T-helper 17 cell (primary cell): ENCODE measurements around the gene SART3. TPM values are rescaled to one million over a fixed set of nuclear protein-coding genes. Genes with fewer than 3 reads are reported as not detected.
A peak's percentile ranks its signal among the peaks of the same experiment; 100 is the strongest.

Source experiments
- ATAC-seq: fragments of 150-1000 bp; cut with Tn5 transposase; 2 replicates; pipeline ENCODE4 v1.10.0; 2021; ENCODE audit warnings: mild to moderate bottlenecking, moderate library complexity
- DNase-seq, 3 donors: peaks; one replicate each; pipeline versions ENCODE4 v3.0.0 to v3.0.0-alpha.2; 2020 to 2021
- H3K9me3 ChIP-seq: one replicate; pipeline ENCODE4 v1.7.0; 2013; ENCODE audit warnings: low read length, mild to moderate bottlenecking; ENCODE audit not compliant: control insufficient read depth, poor library complexity, severe bottlenecking
- H3K27ac Mint-ChIP-seq: one replicate; pipeline ENCODE4 v1.8.0; 2022; ENCODE audit warnings: mild to moderate bottlenecking, moderate library complexity, mixed read lengths
- H3K27me3 Mint-ChIP-seq: one replicate; pipeline ENCODE4 v1.8.0; 2022; ENCODE audit warnings: mixed read lengths
- H3K36me3 Mint-ChIP-seq: one replicate; pipeline ENCODE4 v1.8.0; 2022; ENCODE audit warnings: low read depth, mixed read lengths
- H3K4me1 Mint-ChIP-seq: one replicate; pipeline ENCODE4 v1.8.0; 2022; ENCODE audit warnings: mild to moderate bottlenecking, mixed read lengths
- H3K4me3 Mint-ChIP-seq: one replicate; pipeline ENCODE4 v1.8.0; 2022; ENCODE audit warnings: mild to moderate bottlenecking, moderate library complexity, mixed read lengths
- total RNA-seq, 4 donors: library from RNA in 2 of 4; stranded (reverse) in 2 of 4; gene quantifications; one replicate each; pipeline ENCODE4 v1.2.3 and lab custom pipeline; 2022 to 2026

The SART3 gene
- total RNA-seq, 2 donors from 2014 or later, result 85.3 to 107 TPM

DNA sequence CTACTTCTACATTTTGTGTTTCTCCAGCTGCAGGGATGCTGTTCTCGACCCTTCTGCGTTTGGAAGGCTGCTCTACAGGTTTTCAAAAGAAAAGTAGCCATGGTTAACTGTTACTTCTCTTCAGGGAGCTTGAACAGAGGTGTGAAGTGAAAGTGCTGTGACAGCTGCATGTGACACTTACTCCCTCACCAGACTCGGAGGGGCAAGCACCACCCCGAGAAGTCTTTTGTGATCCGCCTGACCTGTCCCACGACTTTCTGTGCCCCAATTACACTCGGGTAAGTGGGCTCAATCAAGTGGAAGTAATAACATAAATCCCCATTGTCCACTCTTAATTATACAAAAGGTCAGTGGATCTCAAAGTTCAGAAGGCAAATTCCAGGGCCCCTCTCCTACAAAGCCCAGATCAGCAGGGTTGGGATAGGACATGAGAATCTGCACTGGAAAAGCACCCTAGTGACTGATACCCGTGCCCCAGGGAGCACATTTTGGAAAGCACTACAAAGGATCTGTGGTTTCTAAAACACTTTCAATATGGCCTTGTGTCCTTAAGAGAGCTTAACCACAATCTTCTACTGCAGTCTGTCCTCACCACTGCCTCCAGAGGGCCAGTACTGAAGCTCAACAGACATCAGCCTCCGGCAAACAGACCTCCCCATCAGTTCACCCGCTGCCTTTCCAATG lies 34.3 kb downstream of the SART3 start:
- peaks cover 11% of the 10 kb centered on the region for H3K4me1 Mint-ChIP-seq
- H3K27ac Mint-ChIP-seq, result peak overlapping the region; percentile 16
- H3K36me3 Mint-ChIP-seq, result peaks cover 5% of the 10 kb centered on the region
- ATAC-seq (no peak), DNase-seq (no peak)
- no peak overlapping the region for H3K4me3 Mint-ChIP-seq
- no peaks in the 10 kb centered on the region for H3K27me3 Mint-ChIP-seq
- H3K9me3 ChIP-seq, result no peaks in the 10 kb centered on the region

DNA sequence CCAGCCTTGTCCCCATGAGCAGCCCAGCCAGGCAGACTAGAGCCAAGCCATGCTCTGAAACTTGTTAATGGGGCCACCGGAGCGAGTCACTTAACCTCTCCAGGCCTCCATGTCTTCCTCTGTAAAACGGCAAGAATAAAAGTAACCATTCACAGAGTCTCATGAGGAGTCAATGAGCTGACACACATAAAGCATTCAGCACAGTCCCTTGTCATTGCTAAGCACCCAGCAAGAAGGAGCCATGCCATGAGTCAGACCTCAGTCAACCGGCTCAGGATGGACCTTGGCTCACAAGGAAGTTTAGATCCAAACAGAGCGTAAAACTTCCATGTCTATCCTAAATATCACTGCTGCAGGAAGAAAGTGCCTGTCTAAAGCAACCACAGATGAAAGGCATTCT lies 35.3 kb downstream of the SART3 start:
- H3K4me3 Mint-ChIP-seq, result no peak overlapping the region
- ATAC-seq (no peak), DNase-seq (no peak)
- H3K9me3 ChIP-seq, result no peaks in the 10 kb centered on the region
- no peak overlapping the region for H3K27ac Mint-ChIP-seq
- no peaks in the 10 kb centered on the region for H3K27me3 Mint-ChIP-seq
- peaks cover 5% of the 10 kb centered on the region for H3K36me3 Mint-ChIP-seq
- H3K4me1 Mint-ChIP-seq, result peaks cover 9% of the 10 kb centered on the region

DNA sequence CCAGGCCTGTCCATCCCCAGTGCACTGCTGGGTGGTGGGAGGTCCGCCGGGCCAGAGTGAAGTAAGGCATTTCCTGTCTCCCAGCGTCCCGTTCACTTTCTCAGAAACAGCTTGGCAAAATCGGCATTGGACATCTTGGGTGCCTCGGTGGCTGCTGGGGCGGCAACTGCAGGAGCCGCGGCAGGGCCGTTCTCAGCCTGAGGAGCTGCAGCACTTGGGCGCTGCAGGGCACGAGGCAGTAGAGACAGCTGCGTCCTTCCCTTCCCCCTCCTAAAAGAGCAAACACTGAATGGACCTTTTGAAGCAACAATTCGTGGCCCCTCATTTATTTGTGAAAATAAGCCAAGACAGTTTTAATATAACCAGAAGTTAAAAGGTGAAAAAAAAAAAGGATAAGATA lies 37.6 kb downstream of the SART3 start:
- H3K4me1 Mint-ChIP-seq, result peaks cover 9% of the 10 kb centered on the region
- peaks cover 3% of the 10 kb centered on the region for H3K36me3 Mint-ChIP-seq
- H3K27ac Mint-ChIP-seq, result no peak overlapping the region
- no peak overlapping the region for H3K4me3 Mint-ChIP-seq
- H3K27me3 Mint-ChIP-seq, result no peaks in the 10 kb centered on the region
- ATAC-seq, result no peak
- DNase-seq, result no peak
- no peaks in the 10 kb centered on the region for H3K9me3 ChIP-seq

DNA sequence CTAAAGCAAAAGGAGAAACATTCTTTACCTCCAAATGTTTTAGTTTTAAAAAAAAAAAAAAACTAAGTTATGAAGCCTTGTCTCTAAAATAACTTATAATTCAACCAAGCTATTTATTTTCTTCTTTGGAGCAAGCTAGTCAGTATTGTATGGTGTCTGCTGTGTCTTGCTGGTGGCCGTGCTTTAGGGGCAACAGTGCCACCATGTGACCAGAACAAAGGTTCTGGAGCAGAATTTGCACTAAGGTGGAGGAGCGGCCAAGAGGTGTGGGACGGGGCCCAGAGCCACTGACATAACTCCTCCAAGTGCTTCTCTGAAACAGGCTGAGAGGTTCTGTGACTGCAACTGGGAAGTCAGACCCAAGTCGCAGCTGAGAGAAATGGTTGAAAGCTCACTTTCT lies 41.4 kb downstream of the SART3 start:
- DNase-seq, result no peak
- H3K27ac Mint-ChIP-seq, result peak overlapping the region; percentile 11
- H3K4me3 Mint-ChIP-seq, result no peak overlapping the region
- peaks cover 2% of the 10 kb centered on the region for H3K36me3 Mint-ChIP-seq
- H3K4me1 Mint-ChIP-seq, result peaks cover 21% of the 10 kb centered on the region
- H3K9me3 ChIP-seq, result no peaks in the 10 kb centered on the region
- no peak for ATAC-seq
- H3K27me3 Mint-ChIP-seq, result no peaks in the 10 kb centered on the region

DNA sequence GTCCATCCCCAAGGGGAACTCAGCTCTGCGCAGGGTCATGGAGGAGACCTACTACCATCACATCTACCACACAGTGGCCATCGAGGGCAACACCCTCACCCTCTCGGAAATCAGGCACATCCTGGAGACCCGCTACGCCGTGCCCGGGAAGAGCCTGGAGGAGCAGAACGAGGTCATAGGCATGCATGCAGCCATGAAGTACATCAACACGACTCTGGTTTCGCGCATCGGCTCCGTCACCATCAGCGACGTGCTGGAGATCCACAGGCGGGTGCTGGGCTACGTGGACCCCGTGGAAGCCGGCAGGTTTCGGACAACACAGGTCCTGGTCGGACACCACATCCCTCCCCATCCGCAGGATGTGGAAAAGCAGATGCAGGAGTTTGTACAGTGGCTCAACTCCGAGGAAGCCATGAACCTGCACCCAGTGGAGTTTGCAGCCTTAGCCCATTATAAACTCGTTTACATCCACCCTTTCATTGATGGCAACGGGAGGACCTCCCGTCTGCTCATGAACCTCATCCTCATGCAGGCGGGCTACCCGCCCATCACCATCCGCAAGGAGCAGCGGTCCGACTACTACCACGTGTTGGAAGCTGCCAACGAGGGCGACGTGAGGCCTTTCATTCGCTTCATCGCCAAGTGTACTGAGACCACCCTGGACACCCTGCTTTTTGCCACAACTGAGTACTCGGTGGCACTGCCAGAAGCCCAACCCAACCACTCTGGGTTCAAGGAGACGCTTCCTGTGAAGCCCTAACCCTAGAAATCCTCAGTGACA lies 42.1 kb downstream of the SART3 start:
- no peak overlapping the region for H3K4me3 Mint-ChIP-seq
- DNase-seq (no peak), ATAC-seq (no peak)
- no peak overlapping the region for H3K27ac Mint-ChIP-seq
- H3K9me3 ChIP-seq, result no peaks in the 10 kb centered on the region
- peaks cover 2% of the 10 kb centered on the region for H3K36me3 Mint-ChIP-seq
- H3K27me3 Mint-ChIP-seq, result no peaks in the 10 kb centered on the region
- H3K4me1 Mint-ChIP-seq, result peaks cover 21% of the 10 kb centered on the region

DNA sequence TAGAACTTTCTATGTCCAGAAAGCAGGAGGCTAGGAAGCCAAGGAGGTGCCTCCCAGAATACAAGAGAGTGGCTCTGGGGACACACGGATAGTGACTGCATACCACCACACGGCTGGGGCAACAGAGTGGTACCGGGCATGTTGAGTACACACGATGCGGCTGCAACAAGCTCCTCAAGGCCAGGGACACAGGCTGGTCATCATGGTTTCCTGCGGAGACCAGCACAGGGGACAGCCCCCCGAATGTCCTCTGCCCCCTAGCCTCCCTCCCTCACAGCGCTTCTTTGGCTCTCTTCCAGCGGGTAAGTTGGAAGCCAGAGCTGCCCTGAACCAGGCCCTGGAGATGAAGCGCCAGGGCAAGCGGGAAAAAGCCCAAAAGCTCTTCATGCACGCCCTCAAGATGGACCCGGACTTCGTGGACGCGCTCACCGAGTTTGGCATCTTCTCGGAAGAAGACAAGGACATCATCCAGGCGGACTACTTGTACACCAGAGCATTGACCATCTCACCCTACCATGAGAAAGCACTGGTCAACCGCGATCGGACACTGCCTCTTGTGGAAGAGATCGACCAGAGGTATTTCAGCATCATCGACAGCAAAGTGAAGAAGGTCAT lies 42.8 kb downstream of the SART3 start:
- Mint-ChIP-seq H3K27me3 (no peaks in the 10 kb centered on the region), H3K36me3 (peaks cover 2% of the 10 kb centered on the region), H3K27ac (no peak overlapping the region), H3K4me1 (peaks cover 21% of the 10 kb centered on the region), H3K4me3 (no peak overlapping the region)
- H3K9me3 ChIP-seq, result no peaks in the 10 kb centered on the region
- ATAC-seq, result no peak
- DNase-seq, result no peak

DNA sequence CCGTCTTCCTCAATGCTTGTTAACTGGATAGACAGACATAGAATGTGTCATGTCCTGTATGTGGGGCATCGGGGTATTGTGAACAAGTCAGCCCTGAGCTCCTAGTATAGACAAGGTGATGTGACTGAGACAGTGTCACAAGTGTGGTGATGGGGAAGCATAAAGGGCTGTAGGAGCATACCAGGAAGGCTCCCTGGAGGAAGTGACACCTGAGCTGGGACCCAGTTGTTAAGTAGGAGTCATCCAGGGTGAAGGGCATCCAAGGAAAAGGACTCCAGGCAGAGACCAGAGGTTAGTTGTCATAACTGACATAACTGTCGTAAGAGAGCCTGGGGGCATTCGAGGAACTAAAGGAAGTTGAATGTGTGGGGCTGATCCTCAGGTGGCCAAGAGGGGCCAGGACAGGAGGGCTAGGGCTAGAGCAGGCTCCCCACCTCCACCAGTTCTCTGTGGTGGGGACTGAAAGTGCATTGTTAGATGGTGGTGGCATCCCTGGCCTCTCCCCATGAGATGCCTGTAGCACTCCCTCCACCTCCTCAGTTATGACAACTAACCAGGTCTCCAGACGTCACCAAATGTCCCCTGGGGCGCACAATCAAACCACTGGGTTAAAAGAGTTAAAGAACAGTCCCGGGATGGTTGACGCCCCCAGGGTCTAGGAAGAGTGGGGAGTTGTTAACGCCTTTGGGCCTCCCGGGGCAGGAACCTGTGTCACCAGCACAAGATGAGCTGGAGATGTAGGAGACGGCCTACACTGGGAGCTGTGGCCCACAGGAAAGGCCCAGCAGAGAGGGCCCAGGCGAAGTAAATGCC lies 43.5 kb downstream of the SART3 start:
- H3K9me3 ChIP-seq, result no peaks in the 10 kb centered on the region
- H3K4me1 Mint-ChIP-seq, result peaks cover 22% of the 10 kb centered on the region
- peak overlapping the region; percentile 93 for H3K27ac Mint-ChIP-seq
- DNase-seq, result no peak
- H3K36me3 Mint-ChIP-seq, result peaks cover 2% of the 10 kb centered on the region
- H3K27me3 Mint-ChIP-seq, result no peaks in the 10 kb centered on the region
- H3K4me3 Mint-ChIP-seq, result no peak overlapping the region
- ATAC-seq, result no peak

DNA sequence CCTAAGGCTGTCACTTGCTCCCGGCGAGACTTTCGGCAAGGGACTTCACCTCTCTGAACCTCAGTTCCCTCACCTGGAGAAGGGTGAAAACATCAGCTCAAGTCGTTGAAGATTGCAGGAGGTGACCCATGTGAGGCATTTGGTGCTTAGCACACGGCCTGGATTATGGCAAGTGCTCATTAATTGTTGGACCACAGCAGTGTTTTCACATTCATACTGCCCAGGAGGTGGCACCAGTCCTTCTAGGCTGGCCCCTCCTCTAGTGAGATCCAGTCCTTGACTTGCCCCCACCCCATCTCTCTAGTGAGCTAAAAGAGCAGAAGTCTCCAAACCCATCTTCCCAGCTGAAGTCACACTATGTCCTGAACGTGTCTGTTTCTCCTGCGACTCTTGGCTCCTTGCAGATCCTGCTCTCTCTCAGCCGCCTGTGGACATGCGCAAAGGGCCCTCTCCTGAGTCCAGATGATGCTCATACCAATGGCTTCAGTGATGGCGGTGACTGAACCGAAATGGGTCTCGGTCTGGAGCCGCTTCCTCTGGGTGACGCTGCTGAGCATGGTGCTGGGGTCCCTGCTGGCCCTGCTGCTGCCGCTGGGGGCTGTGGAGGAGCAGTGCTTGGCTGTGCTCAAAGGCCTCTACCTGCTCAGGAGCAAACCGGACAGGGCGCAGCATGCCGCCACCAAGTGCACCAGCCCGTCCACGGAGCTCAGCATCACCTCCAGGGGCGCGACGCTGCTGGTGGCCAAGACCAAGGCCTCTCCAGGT lies 44.3 kb downstream of the SART3 start:
- H3K36me3 Mint-ChIP-seq, result peaks cover 2% of the 10 kb centered on the region
- no peaks in the 10 kb centered on the region for H3K27me3 Mint-ChIP-seq
- ATAC-seq (no peak), DNase-seq (no peak)
- peaks cover 28% of the 10 kb centered on the region for H3K4me1 Mint-ChIP-seq
- H3K27ac Mint-ChIP-seq, result peak overlapping the region; percentile 93
- peak overlapping the region; percentile 97 for H3K4me3 Mint-ChIP-seq
- no peaks in the 10 kb centered on the region for H3K9me3 ChIP-seq

DNA sequence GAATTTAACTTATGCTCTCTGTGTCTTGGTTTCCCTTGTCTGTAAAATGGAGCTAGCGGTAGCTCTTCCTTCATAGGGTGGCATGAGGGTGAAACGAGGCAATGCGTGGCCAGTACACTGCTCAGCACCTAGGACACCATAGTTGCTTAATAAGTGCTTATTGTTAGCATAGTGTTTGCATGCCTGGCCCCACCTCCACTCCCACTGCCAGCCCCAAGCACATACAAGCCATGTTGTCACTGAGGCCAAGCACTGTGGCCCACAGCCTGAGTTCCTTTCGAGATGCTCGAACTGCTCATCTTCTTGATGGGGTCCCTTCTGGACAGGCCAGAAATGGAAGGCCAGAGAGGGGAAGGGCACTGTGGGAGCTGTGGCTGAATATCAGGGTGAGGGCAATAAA lies 45.1 kb downstream of the SART3 start:
- DNase-seq (no peak), ATAC-seq (no peak)
- peak overlapping the region; percentile 93 for H3K27ac Mint-ChIP-seq
- peak overlapping the region; percentile 97 for H3K4me3 Mint-ChIP-seq
- peaks cover 28% of the 10 kb centered on the region for H3K4me1 Mint-ChIP-seq
- H3K27me3 Mint-ChIP-seq, result no peaks in the 10 kb centered on the region
- peaks cover 2% of the 10 kb centered on the region for H3K36me3 Mint-ChIP-seq
- H3K9me3 ChIP-seq, result no peaks in the 10 kb centered on the region

DNA sequence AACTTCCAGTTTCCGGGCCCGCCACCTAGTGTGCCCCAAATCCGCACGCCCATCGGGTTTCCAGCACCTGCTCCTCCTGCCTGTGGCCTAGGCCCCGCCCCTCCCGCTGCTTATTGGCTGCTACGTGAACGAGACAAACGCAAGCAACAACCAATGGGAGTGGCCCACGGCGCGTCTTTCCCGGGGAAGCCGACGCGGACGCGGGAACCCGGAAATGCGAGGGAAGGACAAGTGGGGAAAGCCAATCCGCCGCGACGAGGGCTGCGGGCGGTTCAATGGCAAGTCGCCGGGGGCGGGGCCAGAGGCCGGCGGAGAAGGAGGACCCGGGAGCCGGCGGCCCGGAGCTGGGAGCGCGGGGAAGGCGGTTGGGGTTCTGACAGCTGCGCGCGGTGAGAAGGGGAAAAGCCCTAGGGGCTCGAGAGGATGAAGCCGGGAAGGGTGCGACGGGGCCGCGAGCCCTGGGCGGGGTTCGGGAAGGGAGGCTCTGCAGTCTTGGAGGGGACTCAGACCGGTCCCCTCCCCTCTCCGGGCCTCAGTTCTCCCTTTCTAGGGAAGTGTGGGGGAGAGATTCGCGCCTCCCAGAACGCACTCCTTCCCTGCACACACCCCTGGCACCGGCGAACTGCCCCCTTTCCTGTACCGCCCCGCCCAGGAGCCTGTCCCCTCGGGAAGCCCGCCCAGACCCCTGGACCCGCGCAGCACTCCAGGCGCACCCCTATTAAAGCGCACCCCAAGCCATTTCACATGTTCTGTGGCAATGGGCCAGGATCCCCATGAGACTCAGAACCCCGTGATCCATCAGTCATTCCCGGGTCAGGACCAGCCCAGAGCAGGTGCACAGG lies 45.8 kb downstream of the SART3 start, which contains the start of gene FICD:
Gene FICD (plus strand): TSS at position 305 of the 842 bp plus-strand sequence. CDS start 1,696 bp downstream, outside the sequence.
- no peaks in the 10 kb centered on the region for H3K9me3 ChIP-seq
- Mint-ChIP-seq H3K27me3 (no peaks in the 10 kb centered on the region), H3K36me3 (peaks cover 2% of the 10 kb centered on the region), H3K4me3 (peak within 1 kb of the TSS; percentile 97), H3K27ac (peak within 1 kb of the TSS; percentile 93), H3K4me1 (peaks cover 28% of the 10 kb centered on the region)
- ATAC-seq (peak; percentile 95), DNase-seq (peak; percentile 98 to 99 (median 98))

DNA sequence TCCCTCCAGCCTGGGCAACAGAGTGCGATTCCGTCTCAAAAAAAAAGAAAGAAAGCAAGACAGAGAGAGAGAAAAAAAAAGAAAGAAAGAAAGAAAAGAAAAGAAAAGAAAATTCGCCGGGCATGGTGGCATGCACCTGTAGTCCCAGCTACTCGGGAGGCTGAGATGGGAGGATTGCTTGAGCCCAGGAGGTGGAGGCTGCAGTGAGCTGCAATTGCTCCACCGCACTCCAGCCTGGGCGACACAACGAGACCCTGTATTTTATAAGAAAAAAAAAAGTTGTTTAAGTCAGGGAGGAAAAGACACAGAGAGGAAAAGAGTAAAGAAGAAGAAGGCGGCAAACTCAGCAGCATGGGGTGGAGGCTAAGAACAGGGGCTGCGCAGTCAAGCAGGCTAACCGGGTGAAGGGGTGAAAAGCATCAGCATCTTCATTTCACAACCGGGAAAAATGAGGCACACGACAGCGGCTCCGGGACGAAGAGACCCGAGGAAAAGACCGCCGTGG lies 46.5 kb downstream of the SART3 start:
- DNase-seq (no peak), ATAC-seq (peak; percentile 20)
- H3K27ac Mint-ChIP-seq, result peak overlapping the region; percentile 93

More for the DNA sequence above, 46.5 kb downstream of the SART3 start:
- peak overlapping the region; percentile 97 for H3K4me3 Mint-ChIP-seq
- peaks cover 2% of the 10 kb centered on the region for H3K36me3 Mint-ChIP-seq
- peaks cover 28% of the 10 kb centered on the region for H3K4me1 Mint-ChIP-seq
- no peaks in the 10 kb centered on the region for H3K9me3 ChIP-seq
- no peaks in the 10 kb centered on the region for H3K27me3 Mint-ChIP-seq
